Endothelial cell of umbilical vein (primary cell): ENCODE data around the gene HSPG2. TPM values are rescaled to one million over a fixed set of nuclear protein-coding genes. Genes with fewer than 3 reads are reported as not detected.

Source experiments
- BruUV-seq: library from RNA; stranded (reverse); fragments of 400-500 nt; replicated peaks from 2 replicates; lab custom pipeline; 2021; lab: Mats Ljungman, UMichigan
- CTCF ChIA-PET: fragments of 300-600, 350-600 bp; sonication (Branson Sonifier 250); formaldehyde crosslinking; loops from one replicate; lab custom pipeline; 2021; ENCODE audit warnings: antibody characterized with exemption, inconsistent platforms; lab: Charles Lee
- POLR2A ChIA-PET: fragments of 300-600, 350-600 bp; sonication (Branson Sonifier 250); formaldehyde crosslinking; loops from one replicate; lab custom pipeline; 2021; ENCODE audit warnings: antibody characterized with exemption, inconsistent platforms; lab: Charles Lee
- DNase-seq: peaks from one replicate; pipeline ENCODE4 v3.0.0-alpha.2; 2011; ENCODE audit warnings: low read depth, low spot score
- FAIRE-seq: peaks from 2 replicates; lab custom pipeline; 2011; peaks lifted over from hg19 to GRCh38; lab: Jason Lieb, UNC
- H2AFZ ChIP-seq: 2 replicates; pipeline ENCODE4 v1.6.0; 2012; ENCODE audit warnings: low read depth, low read length, control low read depth, inconsistent platforms
- H3K27ac ChIP-seq: 2 replicates; pipeline ENCODE4 v1.5.1; 2011; ENCODE audit warnings: low read depth, mild to moderate bottlenecking, control low read depth, low read length, moderate library complexity; ENCODE audit not compliant: insufficient read depth
- H3K27me3 ChIP-seq, 2 experiments: 2 replicates each; pipeline versions ENCODE4 v1.6.0 to v1.6.1; 2011; ENCODE audit warnings: low read length in 2 of 2, mixed read lengths in 1 of 2; ENCODE audit not compliant: control insufficient read depth in 2 of 2, insufficient read depth in 2 of 2
- H3K36me3 ChIP-seq, 2 experiments: 2 replicates in 1 of 2; 3 replicates in 1 of 2; pipeline ENCODE4 v1.5.1; 2011; ENCODE audit warnings: low read length in 2 of 2, mild to moderate bottlenecking in 1 of 2, moderate library complexity in 1 of 2; ENCODE audit not compliant: control insufficient read depth in 2 of 2, insufficient read depth in 2 of 2; ENCODE audit errors: extremely low read depth in 1 of 2
- H3K4me1 ChIP-seq: 3 replicates; pipeline ENCODE4 v1.5.1; 2011; ENCODE audit warnings: mild to moderate bottlenecking, low read length; ENCODE audit not compliant: control insufficient read depth, insufficient read depth; ENCODE audit errors: extremely low read depth
- H3K4me2 ChIP-seq: 2 replicates; pipeline ENCODE4 v1.6.1; 2011; ENCODE audit warnings: low read length, control low read depth, mixed read lengths; ENCODE audit not compliant: insufficient read depth
- H3K4me3 ChIP-seq, 3 experiments: fragments of 200-600 bp in 1 of 3; sonication (generic), shearing (Covaris generic) in 1 of 3; replicated peaks in 1 of 3; 2 replicates each; pipeline ENCODE4 v1.5.1; 2011 to 2016; ENCODE audit warnings: control low read depth in 3 of 3, low read length in 3 of 3, mild to moderate bottlenecking in 2 of 3, inconsistent platforms in 1 of 3, low read depth in 1 of 3, moderate library complexity in 1 of 3; ENCODE audit not compliant: insufficient read depth in 1 of 3
- H3K79me2 ChIP-seq: 2 replicates; pipeline ENCODE4 v1.6.0; 2012; ENCODE audit warnings: low read length, inconsistent platforms; ENCODE audit not compliant: control insufficient read depth, insufficient read depth
- H3K9ac ChIP-seq: replicated peaks from 2 replicates; pipeline ENCODE3; 2011; ENCODE audit warnings: low read length, control low read depth; ENCODE audit not compliant: insufficient read depth; ENCODE audit errors: extremely low read depth
- H3K9me1 ChIP-seq: replicated peaks from 3 replicates; pipeline ENCODE4 v1.6.0; 2011; ENCODE audit warnings: mild to moderate bottlenecking, low read length; ENCODE audit not compliant: control insufficient read depth, insufficient read depth; ENCODE audit errors: extremely low read depth
- H3K9me3 ChIP-seq: replicated peaks from 2 replicates; pipeline ENCODE4 v1.5.1; 2012; ENCODE audit warnings: low read length, inconsistent platforms; ENCODE audit not compliant: control insufficient read depth, insufficient read depth
- H4K20me1 ChIP-seq: replicated peaks from 2 replicates; pipeline ENCODE3; 2011; ENCODE audit warnings: mild to moderate bottlenecking, low read length; ENCODE audit not compliant: control insufficient read depth, insufficient read depth; ENCODE audit errors: extremely low read depth
- EZH2 ChIP-seq: IDR thresholded peaks from 2 replicates; pipeline ENCODE4 v1.6.1; 2012; ENCODE audit warnings: borderline replicate concordance, low read depth, mild to moderate bottlenecking, moderate library complexity, low read length, inconsistent platforms; ENCODE audit not compliant: severe bottlenecking
- FOS ChIP-seq: IDR thresholded peaks from 2 replicates; pipeline ENCODE4 v1.6.1; 2011; ENCODE audit warnings: mild to moderate bottlenecking, low read length, moderate library complexity, borderline replicate concordance; ENCODE audit not compliant: insufficient read depth
- GATA2 ChIP-seq: IDR thresholded peaks from 2 replicates; pipeline ENCODE4 v1.7.0; 2011; ENCODE audit warnings: low read depth, mild to moderate bottlenecking, moderate library complexity, mixed read lengths, low read length; ENCODE audit not compliant: insufficient read length, insufficient read depth
- JUN ChIP-seq: IDR thresholded peaks from 2 replicates; pipeline ENCODE4 v1.6.1; 2011; ENCODE audit warnings: borderline replicate concordance, low read depth; ENCODE audit not compliant: insufficient read length, insufficient read depth
- MYC ChIP-seq: IDR thresholded peaks from one replicate; pipeline ENCODE4 v1.6.1; 2011; ENCODE audit warnings: mild to moderate bottlenecking, low read depth, low read length
- POLR2A ChIP-seq: IDR thresholded peaks from 2 replicates; pipeline ENCODE4 v1.6.1; 2012; ENCODE audit warnings: low read depth, mild to moderate bottlenecking, control low read depth, low read length
- POLR2AphosphoS5 ChIP-seq: IDR thresholded peaks from 2 replicates; pipeline ENCODE4 v1.6.1; 2012; ENCODE audit warnings: low read depth, mild to moderate bottlenecking, control low read depth, low read length, moderate library complexity; ENCODE audit not compliant: insufficient read depth
- dilution Hi-C: fragments of 300-500 bp; cut with MboI; formaldehyde crosslinking; loops from one replicate; pipeline ENCODE4 v1.15.0; 2019; ENCODE audit warnings: low sequenced_read_pairs; ENCODE audit not compliant: extremely low pct_ligation_motif_present
- intact Hi-C: fragments of 100-400 bp; cut with micrococcal nuclease; formaldehyde crosslinking; loops from one replicate; pipeline ENCODE4 v1.10.0; 2022
- polyA plus RNA-seq, 4 experiments: library from polyadenylated mRNA; depleted of rRNA in 3 of 4; stranded (reverse) in 3 of 4; unstranded in 1 of 4; fragments of >200 nt; gene quantifications; 2 replicates each; pipeline versions ENCODE4 v1.2.1 to v1.2.3, GENCODE V29; 2011 to 2012; ENCODE audit warnings: missing spikeins in 1 of 4
- total RNA-seq: library from RNA; stranded (reverse); gene quantifications from 2 replicates; pipeline ENCODE4 v1.2.3, GENCODE V29; 2021
- TF ChIP-seq, protein P1 (sequence below): IDR thresholded peaks from 2 replicates; pipeline ENCODE4 v1.6.1; 2011; ENCODE audit not compliant: insufficient read depth, insufficient read length
- TF ChIP-seq, protein P2 (sequence below), 2 donors: IDR thresholded peaks; 1 replicate in 1 of 2; 2 replicates in 1 of 2; pipeline ENCODE4 v1.5.1; 2011; ENCODE audit warnings: low read length in 2 of 2, mild to moderate bottlenecking in 2 of 2, moderate library complexity in 2 of 2, control low read depth in 1 of 2, inconsistent platforms in 1 of 2, low read depth in 1 of 2; ENCODE audit not compliant: insufficient read depth in 1 of 2; ENCODE audit errors: extremely low read depth in 1 of 2

Gene HSPG2
- total and polyA plus RNA-seq, 2 donors (not counting 3 experiments of a cell fraction or from before 2014, with no cell fraction given): 734 to 3,499 TPM

DNA sequence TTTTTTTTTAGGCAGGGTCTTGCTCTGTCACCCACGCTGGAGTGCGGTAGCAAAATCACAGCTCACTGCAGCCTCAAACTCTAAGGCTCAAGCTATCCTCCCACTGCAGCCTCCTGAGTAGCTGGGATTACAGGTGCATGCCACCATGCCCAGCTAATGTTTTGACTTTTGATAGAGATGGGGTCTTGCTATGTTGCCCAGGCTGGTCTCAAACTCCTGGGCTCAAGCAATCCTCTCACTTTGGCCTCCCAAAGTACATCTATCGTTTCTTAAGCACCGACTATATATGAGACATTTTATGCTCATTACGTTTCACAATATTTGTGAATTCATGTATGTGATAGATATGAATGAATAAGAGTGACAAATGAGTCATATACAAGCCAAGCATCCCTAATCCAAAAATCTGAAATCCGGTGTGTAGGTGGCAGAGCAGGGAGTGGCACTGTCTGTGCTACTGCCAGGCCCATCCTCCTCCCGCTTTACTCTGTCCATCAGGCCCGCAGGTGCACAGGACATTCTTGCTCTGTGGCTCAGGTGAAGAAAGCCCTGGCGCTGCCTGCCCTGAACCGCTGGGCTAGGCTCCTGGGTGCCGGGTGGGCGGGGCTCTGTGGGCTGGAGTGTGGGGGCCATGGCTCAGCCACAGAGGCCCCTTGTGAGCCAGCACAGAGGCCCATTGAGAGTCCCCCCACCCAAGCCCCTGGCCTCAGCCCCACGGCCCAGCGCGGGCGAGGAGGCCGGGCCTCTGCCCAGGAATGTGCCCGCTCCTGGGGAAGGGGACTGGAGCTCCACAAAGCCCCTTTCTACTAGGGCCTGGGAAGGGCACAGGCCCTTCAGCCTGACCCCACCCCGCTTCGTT lies 45.3 kb downstream of the HSPG2 start:
- dilution Hi-C loops (no loop called here), intact Hi-C loops (no loop called here)
- Histone ChIP-seq H3K4me2 (no peak overlapping the region), H3K9me1 (no peaks in the 10 kb centered on the region), H3K27me3 (no peaks in the 10 kb centered on the region), H3K4me3 (no peak overlapping the region), H3K36me3 (peaks cover 65 to 93% of the 10 kb centered on the region in 2 experiments), H4K20me1 (no peaks in the 10 kb centered on the region), H3K9me3 (no peaks in the 10 kb centered on the region), H3K27ac (no peak overlapping the region), H2AFZ (no peak overlapping the region), H3K9ac (no peak overlapping the region), H3K79me2 (peaks cover 89% of the 10 kb centered on the region), H3K4me1 (peaks cover 3% of the 10 kb centered on the region)
- CTCF ChIA-PET: interaction anchor here (1.0 kb wide), 1 partner anchor 73 kb away, joined by 3 read pairs; no protein-coding TSS in a partner anchor
- TF ChIP-seq POLR2AphosphoS5 (no peak), MYC (no peak), JUN (no peak), POLR2A (no peak), FOS (no peak), EZH2 (no peak), GATA2 (no peak)
- TF ChIP-seq, protein P1, sequence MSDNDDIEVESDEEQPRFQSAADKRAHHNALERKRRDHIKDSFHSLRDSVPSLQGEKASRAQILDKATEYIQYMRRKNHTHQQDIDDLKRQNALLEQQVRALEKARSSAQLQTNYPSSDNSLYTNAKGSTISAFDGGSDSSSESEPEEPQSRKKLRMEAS: no peak
- TF ChIP-seq, protein P2, sequence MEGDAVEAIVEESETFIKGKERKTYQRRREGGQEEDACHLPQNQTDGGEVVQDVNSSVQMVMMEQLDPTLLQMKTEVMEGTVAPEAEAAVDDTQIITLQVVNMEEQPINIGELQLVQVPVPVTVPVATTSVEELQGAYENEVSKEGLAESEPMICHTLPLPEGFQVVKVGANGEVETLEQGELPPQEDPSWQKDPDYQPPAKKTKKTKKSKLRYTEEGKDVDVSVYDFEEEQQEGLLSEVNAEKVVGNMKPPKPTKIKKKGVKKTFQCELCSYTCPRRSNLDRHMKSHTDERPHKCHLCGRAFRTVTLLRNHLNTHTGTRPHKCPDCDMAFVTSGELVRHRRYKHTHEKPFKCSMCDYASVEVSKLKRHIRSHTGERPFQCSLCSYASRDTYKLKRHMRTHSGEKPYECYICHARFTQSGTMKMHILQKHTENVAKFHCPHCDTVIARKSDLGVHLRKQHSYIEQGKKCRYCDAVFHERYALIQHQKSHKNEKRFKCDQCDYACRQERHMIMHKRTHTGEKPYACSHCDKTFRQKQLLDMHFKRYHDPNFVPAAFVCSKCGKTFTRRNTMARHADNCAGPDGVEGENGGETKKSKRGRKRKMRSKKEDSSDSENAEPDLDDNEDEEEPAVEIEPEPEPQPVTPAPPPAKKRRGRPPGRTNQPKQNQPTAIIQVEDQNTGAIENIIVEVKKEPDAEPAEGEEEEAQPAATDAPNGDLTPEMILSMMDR (IDR thresholded peaks at IDR 0.05; ENCODE audit: extremely low read depth in 1 of 2, insufficient read depth in 1 of 2, low read depth in 1 of 2, low read length in 2 of 2): no peak
- POLR2A ChIA-PET: no interaction called here
- FAIRE-seq (no peak), DNase-seq (no peak)
- no TSS peak for BruUV-seq
